Esophagus (tissue), 2 donors: Measurements from ENCODE around the gene GJB3. TPM values are rescaled to one million over a fixed set of nuclear protein-coding genes. Genes with fewer than 3 reads are reported as not detected.

Experiments
- H3K27ac ChIP-seq, 2 donors: one replicate each; pipeline ENCODE4 v1.5.1; 2013; ENCODE audit warnings: low read depth in 2 of 2, mild to moderate bottlenecking in 2 of 2, inconsistent platforms in 1 of 2, low read length in 1 of 2, moderate library complexity in 1 of 2
- H3K27me3 ChIP-seq, 2 donors: one replicate each; pipeline ENCODE4 v1.6.1; 2013; ENCODE audit warnings: low read length in 2 of 2, control low read depth in 1 of 2, mild to moderate bottlenecking in 1 of 2; ENCODE audit not compliant: insufficient read depth in 2 of 2, control insufficient read depth in 1 of 2
- H3K36me3 ChIP-seq, 2 donors: one replicate each; pipeline ENCODE4 v1.6.1; 2013; ENCODE audit warnings: low read length in 1 of 2; ENCODE audit not compliant: control insufficient read depth in 2 of 2, insufficient read depth in 2 of 2
- H3K4me1 ChIP-seq, 2 donors: one replicate each; pipeline ENCODE4 v1.6.1; 2013; ENCODE audit warnings: low read length in 1 of 2; ENCODE audit not compliant: control insufficient read depth in 2 of 2, insufficient read depth in 2 of 2
- H3K4me3 ChIP-seq, 2 donors: one replicate each; pipeline ENCODE4 v1.5.1; 2013; ENCODE audit warnings: low read length in 2 of 2, mild to moderate bottlenecking in 2 of 2, low read depth in 1 of 2, moderate library complexity in 1 of 2
- H3K9me3 ChIP-seq, 2 donors: one replicate each; pipeline ENCODE4 v1.6.1; 2013; ENCODE audit warnings: mild to moderate bottlenecking in 2 of 2, low read depth in 1 of 2, low read length in 1 of 2, moderate library complexity in 1 of 2; ENCODE audit not compliant: control insufficient read depth in 2 of 2, insufficient read depth in 1 of 2
- WGBS, 2 donors: extraction: QIAGEN DNeasy Blood & Tissue Kit; methylation state at CpG; one replicate each; pipeline ENCODE4 v1.1.7; 2013; 5-methylcytosine and 5-hydroxymethylcytosine counted together
- polyA plus RNA-seq, 2 donors: library from polyadenylated mRNA; stranded (reverse); fragments of 200-250 nt; gene quantifications; one replicate each; pipeline ENCODE4 v1.2.3, GENCODE V29; 2013
- donor health status: healthy with polysubstance abuse.
- donor health status: Bipolar disorder and iron deficiency.

GJB3 gene
- polyA plus RNA-seq, 2 donors, result 55.6 to 74.0 TPM

DNA sequence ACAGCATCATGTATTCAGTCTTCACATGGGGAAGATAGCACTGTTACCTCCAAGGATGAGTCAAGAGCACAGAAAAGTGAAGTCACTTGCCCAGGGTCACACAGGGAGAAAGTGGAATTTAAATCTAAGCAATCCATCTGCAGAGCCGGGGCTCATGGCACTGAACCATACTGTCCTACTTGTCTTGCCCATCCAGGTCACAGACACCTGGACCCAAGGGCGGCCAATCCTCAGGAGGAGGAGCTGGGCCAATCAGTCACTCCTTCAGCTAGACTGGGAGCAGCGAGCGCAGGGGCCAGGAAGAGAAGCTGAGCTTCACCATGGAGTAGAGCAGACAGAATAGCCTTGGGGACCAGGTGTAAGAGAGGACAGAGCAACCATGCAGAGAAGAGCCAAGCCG, 35.3 kb upstream of the GJB3 start:
- Histone ChIP-seq H3K27me3 (no peaks in the 10 kb centered on the region), H3K4me1 (no peaks in the 10 kb centered on the region), H3K9me3 (no peaks in the 10 kb centered on the region), H3K36me3 (no peaks in the 10 kb centered on the region), H3K4me3 (no peak overlapping the region), H3K27ac (no peak overlapping the region)
- 82 to 83% methylated on average over 5 of the region's 5 CpGs for WGBS, 2 donors

DNA sequence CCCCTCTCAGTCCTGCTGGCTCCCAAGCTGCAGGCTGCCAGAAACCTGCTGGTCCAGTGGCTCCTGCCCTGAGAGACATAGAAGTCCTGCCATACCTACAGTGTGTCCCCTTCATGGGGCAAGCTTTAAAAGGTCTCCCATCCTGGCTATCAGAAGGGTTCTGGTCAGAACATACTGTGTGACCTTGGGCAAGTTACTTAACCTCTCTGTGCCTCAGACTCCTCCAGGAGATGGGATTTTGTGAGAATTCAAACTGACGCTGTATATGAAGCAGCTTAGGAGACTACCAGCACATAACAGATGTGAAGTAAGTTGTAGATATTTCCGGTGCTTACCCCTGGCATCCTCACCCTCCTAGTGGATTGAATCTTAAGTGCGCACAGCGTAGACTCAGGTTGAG, 34.9 kb upstream of the GJB3 start:
- H3K36me3 ChIP-seq, result no peaks in the 10 kb centered on the region
- H3K27ac ChIP-seq, result no peak overlapping the region
- no peak overlapping the region for H3K4me3 ChIP-seq
- 93 to 94% methylated on average over 4 of the region's 4 CpGs for WGBS, 2 donors
- no peaks in the 10 kb centered on the region for H3K4me1 ChIP-seq
- H3K27me3 ChIP-seq, result no peaks in the 10 kb centered on the region
- no peaks in the 10 kb centered on the region for H3K9me3 ChIP-seq

DNA sequence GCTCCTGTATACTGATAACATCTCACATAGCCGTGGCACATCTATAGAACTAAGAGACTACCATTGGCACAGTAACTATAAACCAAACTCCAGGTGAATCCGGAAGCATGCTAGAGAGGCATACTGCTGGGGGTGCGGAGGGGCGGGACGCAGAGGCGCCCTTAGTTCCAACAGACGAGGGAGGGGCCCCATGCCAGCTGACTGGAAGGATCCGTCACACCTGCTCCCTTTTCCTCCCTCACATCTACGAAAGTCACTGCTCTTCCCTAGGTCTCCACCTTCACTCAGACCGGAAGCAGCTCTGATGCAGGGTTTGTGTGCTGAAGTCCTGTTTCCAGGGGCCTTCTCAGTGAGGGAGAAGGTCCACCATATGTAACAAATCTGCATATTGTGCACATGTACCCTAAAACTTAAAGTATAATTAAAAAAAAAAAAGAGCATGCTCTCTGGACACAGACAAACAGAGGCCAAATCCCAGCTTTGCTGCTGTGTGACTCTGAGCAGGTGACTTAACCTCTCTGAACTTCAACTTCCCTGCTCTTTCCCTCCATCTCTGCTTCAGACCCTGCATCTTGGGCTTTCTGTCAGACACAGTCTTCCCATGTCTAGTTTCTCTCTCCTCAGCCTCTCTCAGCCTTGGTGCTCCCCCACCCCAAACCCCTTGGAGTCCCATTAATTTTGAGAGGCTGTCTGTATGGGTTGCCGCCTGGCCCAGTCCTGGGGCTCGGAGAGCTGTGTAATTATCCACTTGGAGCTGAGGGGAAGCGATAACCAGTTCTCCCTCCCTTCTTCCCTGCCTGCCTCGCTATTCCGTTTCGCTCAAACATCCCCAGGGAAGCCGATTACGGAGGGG, 34.0 kb upstream of the GJB3 start:
- Histone ChIP-seq H3K9me3 (no peaks in the 10 kb centered on the region), H3K36me3 (no peaks in the 10 kb centered on the region), H3K27me3 (no peaks in the 10 kb centered on the region), H3K4me1 (no peaks in the 10 kb centered on the region), H3K4me3 (no peak overlapping the region), H3K27ac (no peak overlapping the region)
- WGBS, 2 donors, result 66 to 73% methylated on average over 18 of the region's 18 CpGs

DNA sequence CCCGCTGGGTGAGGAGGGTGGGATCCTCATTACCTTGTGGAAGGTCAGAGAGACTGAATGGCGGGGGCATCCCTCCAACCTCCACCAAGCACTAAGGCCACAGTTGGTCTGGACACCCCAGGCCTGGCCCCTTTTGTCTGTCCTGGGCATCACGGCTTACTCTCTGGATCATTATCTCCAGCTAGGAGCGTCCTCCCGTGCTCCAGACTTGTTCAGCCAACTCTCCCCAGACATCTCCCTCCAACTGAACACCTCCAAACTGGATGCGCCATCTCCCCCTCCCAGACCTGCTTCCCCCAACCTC, 33.4 kb upstream of the GJB3 start:
- no peaks in the 10 kb centered on the region for H3K27me3 ChIP-seq
- 74 to 84% methylated on average over 6 of the region's 6 CpGs for WGBS, 2 donors
- no peaks in the 10 kb centered on the region for H3K4me1 ChIP-seq
- no peak overlapping the region for H3K4me3 ChIP-seq
- H3K9me3 ChIP-seq, result no peaks in the 10 kb centered on the region
- no peak overlapping the region for H3K27ac ChIP-seq
- H3K36me3 ChIP-seq, result no peaks in the 10 kb centered on the region

DNA sequence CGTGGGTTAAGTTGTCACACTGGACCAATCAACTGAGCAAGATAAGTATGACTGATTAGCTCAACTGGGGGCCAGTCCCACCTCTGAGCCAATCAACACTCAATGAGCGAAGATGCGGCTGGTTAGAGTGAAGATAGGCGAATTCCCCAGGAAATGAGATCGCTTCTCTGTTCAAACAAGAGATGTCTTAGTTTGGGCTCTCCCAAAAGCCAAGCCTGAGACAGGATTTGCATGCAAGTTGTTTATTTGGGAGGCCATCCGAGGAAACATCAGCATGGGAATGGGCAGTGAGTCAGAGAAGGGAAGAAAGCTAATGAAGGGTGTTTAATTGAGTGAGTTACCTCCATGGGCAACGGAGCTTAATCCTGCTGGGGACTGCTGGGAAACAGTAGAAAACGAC, 31.0 kb upstream of the GJB3 start:
- H3K9me3 ChIP-seq, result no peaks in the 10 kb centered on the region
- 58 to 72% methylated on average over 8 of the region's 8 CpGs for WGBS, 2 donors

DNA sequence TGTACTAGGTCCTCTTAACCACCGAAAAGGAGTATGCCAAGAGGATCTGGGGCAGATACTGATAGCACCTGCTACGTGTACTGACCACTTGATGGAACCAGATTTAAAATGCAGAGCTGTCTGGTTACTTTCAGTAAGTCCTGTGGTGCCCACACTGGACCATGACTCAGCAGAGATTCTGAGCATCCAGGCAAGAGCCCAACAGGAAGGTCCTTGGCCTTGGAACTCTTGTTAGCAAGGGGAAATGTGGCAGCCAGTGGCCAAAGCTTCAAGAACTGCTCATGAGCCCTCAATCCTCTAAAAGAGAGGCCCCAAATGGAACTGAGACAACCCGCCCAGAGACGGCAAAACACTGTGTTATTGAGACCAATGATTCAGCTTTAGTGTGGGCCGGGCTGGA, 30.4 kb upstream of the GJB3 start:
- H3K27me3 ChIP-seq, result no peaks in the 10 kb centered on the region
- H3K27ac ChIP-seq, result no peak overlapping the region
- no peaks in the 10 kb centered on the region for H3K36me3 ChIP-seq
- WGBS, 2 donors, result 89 to 92% methylated on average over 5 of the region's 5 CpGs
- no peaks in the 10 kb centered on the region for H3K9me3 ChIP-seq
- no peaks in the 10 kb centered on the region for H3K4me1 ChIP-seq
- H3K4me3 ChIP-seq, result no peak overlapping the region

More for the DNA sequence above, 31.0 kb upstream of the GJB3 start:
- Histone ChIP-seq H3K36me3 (no peaks in the 10 kb centered on the region), H3K27ac (no peak overlapping the region), H3K4me1 (no peaks in the 10 kb centered on the region), H3K4me3 (no peak overlapping the region), H3K27me3 (no peaks in the 10 kb centered on the region)

DNA sequence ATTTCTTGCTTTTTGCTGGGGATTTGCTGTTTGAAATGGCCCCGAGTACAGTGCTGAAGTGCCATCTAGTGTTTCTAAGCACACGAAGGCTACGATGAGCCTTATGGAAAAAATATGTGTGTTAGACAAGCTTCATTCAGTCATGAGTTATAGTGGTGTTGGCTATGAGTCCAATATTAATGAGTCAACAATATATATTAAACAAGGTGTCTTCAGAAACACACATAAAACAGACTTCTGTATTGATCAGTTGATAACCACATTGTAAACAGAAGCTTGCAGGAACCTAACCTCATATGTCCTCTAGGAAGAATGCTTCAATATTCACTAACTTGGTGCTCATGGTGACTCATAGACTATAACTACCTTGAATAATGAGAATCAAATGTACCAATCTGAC, 27.9 kb upstream of the GJB3 start:
- WGBS, 2 donors, result 71 to 85% methylated on average over 3 of the region's 3 CpGs
- Histone ChIP-seq H3K4me1 (peaks cover 0 to 14% of the 10 kb centered on the region in 2 donors), H3K27me3 (no peaks in the 10 kb centered on the region), H3K27ac (no peak overlapping the region), H3K9me3 (no peaks in the 10 kb centered on the region), H3K4me3 (no peak overlapping the region), H3K36me3 (peaks cover 0 to 9% of the 10 kb centered on the region in 2 donors)

DNA sequence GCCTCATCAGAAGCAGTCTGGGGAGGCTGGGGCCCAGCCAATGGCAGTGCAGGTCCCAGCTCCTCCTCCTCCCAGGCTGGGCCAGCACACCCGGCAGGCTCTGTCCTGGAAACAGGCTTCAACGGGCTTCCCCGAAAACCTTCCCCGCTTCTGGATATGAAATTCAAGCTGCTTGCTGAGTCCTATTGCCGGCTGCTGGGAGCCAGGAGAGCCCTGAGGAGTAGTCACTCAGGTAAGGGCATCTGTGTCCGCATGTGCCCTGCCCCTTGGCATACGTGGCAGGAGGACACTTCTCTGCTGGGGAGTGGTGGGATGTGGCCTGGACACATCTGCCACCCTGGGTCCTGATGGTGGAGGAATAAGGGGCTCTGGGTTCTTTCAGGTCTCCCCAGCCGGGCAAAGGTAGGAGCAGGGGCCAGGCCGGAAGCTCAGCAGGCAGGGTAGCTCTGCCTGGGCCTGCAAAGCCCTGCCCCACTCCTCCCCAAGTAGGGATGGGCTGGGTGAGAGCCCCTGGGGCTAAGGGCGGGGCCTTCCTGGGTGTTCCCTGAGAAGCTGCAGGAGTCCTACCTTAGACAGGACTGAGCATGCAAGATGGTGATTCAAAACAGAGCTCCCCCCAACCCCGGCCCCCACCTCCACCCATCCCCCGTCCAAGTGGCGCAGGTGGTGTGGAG, 25.9 kb upstream of the GJB3 start, which contains the start of gene GJB5:
TSS of gene GJB5 (plus strand) at position 84 of the 674 bp plus-strand sequence. CDS start 2,284 bp downstream, outside the sequence.
- Histone ChIP-seq H3K27ac (peak within 1 kb of the TSS; percentile 96 to 98), H3K9me3 (no peaks in the 10 kb centered on the region), H3K36me3 (peaks cover 0 to 9% of the 10 kb centered on the region in 2 donors), H3K4me3 (peak within 1 kb of the TSS; percentile 50 to 51), H3K27me3 (no peaks in the 10 kb centered on the region), H3K4me1 (peaks cover 0 to 31% of the 10 kb centered on the region in 2 donors)
- 44 to 56% methylated on average over 13 of the region's 13 CpGs for WGBS, 2 donors

DNA sequence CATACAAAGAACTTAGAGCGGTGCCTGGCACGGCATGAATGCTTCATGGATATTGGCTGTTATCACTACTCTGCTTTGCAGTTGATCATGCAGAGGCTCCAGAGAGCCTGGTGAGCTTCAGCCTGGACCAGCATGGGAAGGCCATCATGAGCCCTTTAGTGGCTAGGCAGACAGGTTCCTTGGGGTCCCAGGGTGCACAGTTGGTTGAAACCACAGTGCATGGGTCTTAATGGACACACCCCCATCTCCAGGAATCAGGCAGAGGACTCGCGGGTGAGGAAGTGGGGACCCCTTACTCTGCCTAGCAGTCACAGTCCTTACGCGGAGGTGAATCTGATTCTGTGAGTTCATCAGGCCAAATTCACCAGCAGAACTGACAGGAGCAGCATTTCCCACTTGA, 25.1 kb upstream of the GJB3 start:
- Histone ChIP-seq H3K27ac (peak overlapping the region; percentile 95 to 96), H3K4me3 (peak overlapping the region; percentile 50 to 51), H3K9me3 (peaks cover 0 to under 1% of the 10 kb centered on the region in 2 donors), H3K4me1 (peaks cover 0 to 31% of the 10 kb centered on the region in 2 donors), H3K27me3 (no peaks in the 10 kb centered on the region), H3K36me3 (peaks cover 0 to 9% of the 10 kb centered on the region in 2 donors)
- 65 to 77% methylated on average over 6 of the region's 6 CpGs for WGBS, 2 donors
